GM18907 (cell line): ENCODE results near the gene RIMS4.

Source experiments
- ATAC-seq: cut with Tn5 transposase; IDR thresholded peaks from one replicate; pipeline ENCODE4 v1.9.1; 2021; ENCODE audit warnings: mild to moderate bottlenecking, moderate library complexity; ENCODE audit not compliant: unreplicated experiment

The RIMS4 gene

GRCh38 chr20:44810391-44811149, at the start of gene RIMS4:
RIMS4 (minus strand) TSS chr20:44810546; CDS start chr20:44810271, 275 bp downstream.
- no peak for ATAC-seq

GRCh38 chr20:44858606-44859360, 48.4 kb upstream of the RIMS4 start:
- no peak for ATAC-seq

- no peak for ATAC-seq
These were observed 46.6 kb upstream of the RIMS4 start for GRCh38 chr20:44856856-44857448.

GRCh38 chr20:44856442-44856841, 46.1 kb upstream of the RIMS4 start:
- ATAC-seq: no peak

- ATAC-seq: no peak
These were observed 41.2 kb upstream of the RIMS4 start for GRCh38 chr20:44851545-44851944.

- ATAC-seq: no peak
These were observed 40.5 kb upstream of the RIMS4 start for GRCh38 chr20:44850837-44851236.

GRCh38 chr20:44850272-44850671, 39.9 kb upstream of the RIMS4 start:
- ATAC-seq: no peak

- ATAC-seq: no peak
These were observed 39.4 kb upstream of the RIMS4 start for GRCh38 chr20:44849703-44850102.

- no peak for ATAC-seq
These were observed 38.1 kb upstream of the RIMS4 start for GRCh38 chr20:44848254-44849015.

- ATAC-seq: no peak
These were observed 33.5 kb upstream of the RIMS4 start for GRCh38 chr20:44843876-44844275.

GRCh38 chr20:44841955-44842354, 31.6 kb upstream of the RIMS4 start:
- no peak for ATAC-seq

GRCh38 chr20:44840826-44841225, 30.5 kb upstream of the RIMS4 start:
- ATAC-seq: no peak

- ATAC-seq: no peak
These were observed 29.1 kb upstream of the RIMS4 start for GRCh38 chr20:44839481-44839880.

GRCh38 chr20:44838521-44838920, 28.2 kb upstream of the RIMS4 start:
- ATAC-seq: no peak

- no peak for ATAC-seq
These were observed 27.6 kb upstream of the RIMS4 start for GRCh38 chr20:44837946-44838345.

GRCh38 chr20:44836601-44837120, 26.3 kb upstream of the RIMS4 start:
- ATAC-seq: no peak

- ATAC-seq: no peak
These were observed 25.4 kb upstream of the RIMS4 start for GRCh38 chr20:44835661-44836221.

- ATAC-seq: no peak
These were observed 24.8 kb upstream of the RIMS4 start for GRCh38 chr20:44835116-44835515.

- no peak for ATAC-seq
These were observed 24.3 kb upstream of the RIMS4 start for GRCh38 chr20:44834693-44835092.

- no peak for ATAC-seq
These were observed 23.1 kb upstream of the RIMS4 start for GRCh38 chr20:44833437-44833836.

- ATAC-seq: no peak
These were observed 22.4 kb upstream of the RIMS4 start for GRCh38 chr20:44832724-44833123.
